Transverse colon (tissue), 4 donors: Measurements from ENCODE around the gene PDK3. TPM values are rescaled to one million over a fixed set of nuclear protein-coding genes. Genes with fewer than 3 reads are reported as not detected.
A peak's percentile ranks its signal among the peaks of the same experiment; 100 is the strongest.

ENCODE experiments used
- DNase-seq: peaks from one replicate; pipeline ENCODE4 v3.0.0-alpha.2; 2019
- H3K27ac ChIP-seq, 4 donors: fragments of 200-600 bp; sonication (generic); 2 replicates each; pipeline ENCODE4 v1.5.1; 2016 to 2018; ENCODE audit warnings: inconsistent platforms in 4 of 4
- H3K27me3 ChIP-seq: fragments of 200-600 bp; sonication (generic); 2 replicates; pipeline ENCODE4 v1.5.1; 2017; ENCODE audit warnings: inconsistent platforms
- H3K36me3 ChIP-seq, 4 donors: fragments of 200-600 bp; sonication (generic); 2 replicates each; pipeline ENCODE4 v1.5.1; 2017 to 2019; ENCODE audit warnings: inconsistent platforms in 4 of 4
- H3K4me1 ChIP-seq, 4 donors: fragments of 200-600 bp; sonication (generic); 2 replicates each; pipeline ENCODE4 v1.5.1; 2017 to 2020; ENCODE audit warnings: inconsistent platforms in 4 of 4
- H3K4me3 ChIP-seq, 4 donors: fragments of 200-600 bp; sonication (generic); 1 replicate in 1 of 4; 2 replicates in 3 of 4; pipeline versions ENCODE4 v1.5.1 to v1.6.1; 2017 to 2019; ENCODE audit warnings: inconsistent platforms in 4 of 4
- H3K9me3 ChIP-seq, 2 donors: fragments of 200-600 bp; sonication (generic); 2 replicates each; pipeline ENCODE4 v1.5.1; 2017 to 2019; ENCODE audit warnings: inconsistent platforms in 2 of 2
- EP300 ChIP-seq: sonication (generic); formaldehyde crosslinking; IDR thresholded peaks from one replicate; pipeline ENCODE4 v1.6.1; 2017; ENCODE audit warnings: antibody characterized with exemption, low read depth
- POLR2A ChIP-seq: fragments of 450-650 bp; IDR thresholded peaks from one replicate; pipeline ENCODE4 v1.6.1; 2016; ENCODE audit warnings: antibody characterized with exemption, mild to moderate bottlenecking, moderate library complexity
- POLR2AphosphoS5 ChIP-seq, 3 donors: sonication (generic); formaldehyde crosslinking; IDR thresholded peaks; one replicate each; pipeline ENCODE4 v1.6.1; 2016; ENCODE audit warnings: antibody characterized with exemption in 3 of 3
- WGBS, 2 donors: methylation state at CpG; one replicate each; pipeline ENCODE4 v1.1.5; 2018; ENCODE audit warnings: low coverage in 1 of 2; 5-methylcytosine and 5-hydroxymethylcytosine counted together
- in situ Hi-C, 4 donors: fragments of 200-750 bp; cut with MboI; loops; one replicate each; pipeline versions ENCODE4 v1.15.0 to v1.15.1; 2017; ENCODE audit warnings: low sequenced_read_pairs in 3 of 4, low pct_ligation_motif_present in 1 of 4, low pct_unique_long_range_greater_than_20kb in 1 of 4
- intact Hi-C: fragments of 100-400 bp; cut with DNase I; formaldehyde crosslinking; loops from one replicate; pipeline ENCODE4 v1.15.1; 2023; ENCODE audit warnings: low total_unique reads
- total RNA-seq, 4 donors: library from RNA; depleted of rRNA; stranded (reverse); fragments of >200 nt; gene quantifications; one replicate each; pipeline ENCODE4 v1.1.0, GENCODE V29; 2016
- TF ChIP-seq, protein P1 (sequence below), 5 experiments: fragments of 200-600 bp in 3 of 5; fragments of 450-650 bp in 2 of 5; sonication (generic) in 3 of 5; IDR thresholded peaks; 1 replicate in 2 of 5; 2 replicates in 3 of 5; pipeline ENCODE4 v1.5.1; 2016 to 2017; ENCODE audit warnings: antibody characterized with exemption in 5 of 5, inconsistent platforms in 3 of 5, mild to moderate bottlenecking in 2 of 5, moderate library complexity in 1 of 5

PDK3 gene
- total RNA-seq, 4 donors from 2014 or later = 9.4 to 36.8 (median 27.0) TPM

DNA sequence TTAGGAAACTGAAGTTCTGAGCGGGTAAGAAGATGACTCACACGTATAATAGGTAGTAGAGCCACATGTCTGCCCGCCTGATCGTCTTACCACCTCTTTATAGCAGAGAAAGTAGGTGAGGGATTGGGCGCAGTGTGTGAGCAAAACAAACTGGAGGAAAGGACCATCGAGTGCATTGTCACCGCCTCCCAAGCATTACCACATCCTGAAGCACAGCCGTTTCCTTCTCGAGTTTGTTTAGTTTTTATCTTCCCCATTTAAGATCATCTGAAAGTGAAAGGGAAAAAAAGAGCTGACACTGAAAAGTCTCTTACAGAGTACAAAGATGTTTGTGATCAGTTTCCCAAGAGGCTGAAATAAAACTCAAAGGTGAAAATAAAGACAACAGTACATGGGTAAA, 14.8 kb downstream of the PDK3 start:
- H3K4me3 ChIP-seq = peak overlapping the region in 1 of 4 donors; percentile 27
- DNase-seq = peak; percentile 74
- H3K27ac ChIP-seq = peak overlapping the region; percentile 66 to 86 (median 80)

GRCh38 chrX:24480400-24480865, 15.3 kb downstream of the PDK3 start:
- Histone ChIP-seq H3K27ac (peak overlapping the region; percentile 66 to 86 (median 80)), H3K4me3 (peak overlapping the region in 1 of 4 donors; percentile 27), H3K36me3 (no peaks in the 10 kb centered on the region), H3K4me1 (peaks cover 3 to 36% (median 11%) of the 10 kb centered on the region in 4 donors), H3K27me3 (no peaks in the 10 kb centered on the region), H3K9me3 (no peaks in the 10 kb centered on the region)
- intact Hi-C loops = no loop called here
- TF ChIP-seq POLR2AphosphoS5 (IDR thresholded peaks at IDR 0.05) = no peak
- TF ChIP-seq POLR2A = no peak
- no peak for TF ChIP-seq EP300
- TF ChIP-seq, protein P1, sequence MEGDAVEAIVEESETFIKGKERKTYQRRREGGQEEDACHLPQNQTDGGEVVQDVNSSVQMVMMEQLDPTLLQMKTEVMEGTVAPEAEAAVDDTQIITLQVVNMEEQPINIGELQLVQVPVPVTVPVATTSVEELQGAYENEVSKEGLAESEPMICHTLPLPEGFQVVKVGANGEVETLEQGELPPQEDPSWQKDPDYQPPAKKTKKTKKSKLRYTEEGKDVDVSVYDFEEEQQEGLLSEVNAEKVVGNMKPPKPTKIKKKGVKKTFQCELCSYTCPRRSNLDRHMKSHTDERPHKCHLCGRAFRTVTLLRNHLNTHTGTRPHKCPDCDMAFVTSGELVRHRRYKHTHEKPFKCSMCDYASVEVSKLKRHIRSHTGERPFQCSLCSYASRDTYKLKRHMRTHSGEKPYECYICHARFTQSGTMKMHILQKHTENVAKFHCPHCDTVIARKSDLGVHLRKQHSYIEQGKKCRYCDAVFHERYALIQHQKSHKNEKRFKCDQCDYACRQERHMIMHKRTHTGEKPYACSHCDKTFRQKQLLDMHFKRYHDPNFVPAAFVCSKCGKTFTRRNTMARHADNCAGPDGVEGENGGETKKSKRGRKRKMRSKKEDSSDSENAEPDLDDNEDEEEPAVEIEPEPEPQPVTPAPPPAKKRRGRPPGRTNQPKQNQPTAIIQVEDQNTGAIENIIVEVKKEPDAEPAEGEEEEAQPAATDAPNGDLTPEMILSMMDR (IDR thresholded peaks at IDR 0.05) = no peak
- in situ Hi-C loops = no loop called here
- WGBS, 2 donors = 36 to 58% methylated on average over 3 to 5 of the region's 5 CpGs
- no peak for DNase-seq

More for the DNA sequence above, 14.8 kb downstream of the PDK3 start:
- H3K9me3 ChIP-seq = no peaks in the 10 kb centered on the region
- no peaks in the 10 kb centered on the region for H3K36me3 ChIP-seq
- in situ Hi-C loops = no loop called here
- TF ChIP-seq POLR2A = peak; percentile 46
- TF ChIP-seq EP300 = no peak
- TF ChIP-seq POLR2AphosphoS5 (IDR thresholded peaks at IDR 0.05) = peak in 2 of 3 donors; percentile 56 to 64
- peaks cover 3 to 36% (median 11%) of the 10 kb centered on the region in 4 donors for H3K4me1 ChIP-seq
- intact Hi-C loops = loop anchor here (1.0 kb wide), 1 partner anchor 15 kb away; the partner anchor contains the start of gene PDK3
- H3K27me3 ChIP-seq = no peaks in the 10 kb centered on the region
- 33% methylated on average over 9 of the region's 9 CpGs; no CpG with 5 or more reads in 1 of the 2 donors for WGBS, 2 donors

DNA sequence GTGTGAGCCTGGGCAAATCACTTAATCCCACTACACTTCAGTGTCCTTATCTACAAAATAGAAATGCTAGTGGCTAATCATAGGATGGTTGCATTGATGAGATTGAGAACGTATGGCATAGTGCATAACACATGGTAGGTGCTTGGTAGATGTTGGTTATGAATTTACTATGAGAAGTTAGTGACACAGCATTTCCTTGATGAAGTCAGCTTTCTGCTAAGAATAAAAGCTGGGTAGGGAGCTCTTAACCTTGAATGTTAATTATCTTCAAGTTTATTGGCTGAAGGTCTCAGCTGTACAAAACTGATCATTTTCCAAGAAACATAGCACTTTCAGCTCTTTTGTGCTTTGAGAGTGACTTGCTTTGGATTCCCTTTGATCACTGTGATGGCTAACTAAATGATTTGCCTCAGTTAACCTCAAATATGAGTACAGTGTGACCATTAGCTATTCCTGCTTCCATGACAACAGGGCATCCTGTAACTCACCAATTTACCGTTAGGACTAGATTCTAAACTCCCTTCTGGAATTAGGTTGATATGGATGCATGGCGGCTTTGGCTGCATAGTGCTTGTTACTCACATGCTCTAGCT, 17.8 kb downstream of the PDK3 start:
- H3K27me3 ChIP-seq = no peaks in the 10 kb centered on the region
- DNase-seq = no peak
- H3K27ac ChIP-seq = no peak overlapping the region
- TF ChIP-seq EP300 (no peak), POLR2A (no peak), POLR2AphosphoS5 (IDR thresholded peaks at IDR 0.05) (no peak)
- TF ChIP-seq, protein P1 (IDR thresholded peaks at IDR 0.05) = no peak
- in situ Hi-C loops (no loop called here), intact Hi-C loops (no loop called here)
- H3K4me3 ChIP-seq = no peak overlapping the region
- WGBS, 2 donors = 58% methylated on average over 3 of the region's 3 CpGs; no CpG with 5 or more reads in 1 of the 2 donors
- no peaks in the 10 kb centered on the region for H3K36me3 ChIP-seq
- peaks cover 0 to 23% (median 7%) of the 10 kb centered on the region in 4 donors for H3K4me1 ChIP-seq
- H3K9me3 ChIP-seq = no peaks in the 10 kb centered on the region

GRCh38 chrX:24483596-24483995, 18.5 kb downstream of the PDK3 start:
- no peak for TF ChIP-seq POLR2A
- no peak for TF ChIP-seq EP300
- TF ChIP-seq, protein P1 (IDR thresholded peaks at IDR 0.05) = no peak
- no peak for TF ChIP-seq POLR2AphosphoS5 (IDR thresholded peaks at IDR 0.05)
- Histone ChIP-seq H3K27me3 (no peaks in the 10 kb centered on the region), H3K9me3 (no peaks in the 10 kb centered on the region), H3K27ac (no peak overlapping the region), H3K4me3 (no peak overlapping the region), H3K4me1 (peaks cover 0 to 18% (median 6%) of the 10 kb centered on the region in 4 donors), H3K36me3 (no peaks in the 10 kb centered on the region)
- DNase-seq = no peak
- intact Hi-C loops = no loop called here
- 94% methylated on average over 11 of the region's 11 CpGs; no CpG with 5 or more reads in 1 of the 2 donors for WGBS, 2 donors
- in situ Hi-C loops = no loop called here
